ENCODE results near the gene APOL6. TPM values are rescaled to one million over a fixed set of nuclear protein-coding genes. Genes with fewer than 3 reads are reported as not detected.
"Not testable (repeated sequence)": the region's sequence is repeated elsewhere in the genome, so short reads cannot be mapped to it uniquely, and the experiment has no call there.

APOL6 gene
- total RNA-seq, 4 donors from 2014 or later, result 5.3 to 19.8 (median 13.0) TPM

DNA sequence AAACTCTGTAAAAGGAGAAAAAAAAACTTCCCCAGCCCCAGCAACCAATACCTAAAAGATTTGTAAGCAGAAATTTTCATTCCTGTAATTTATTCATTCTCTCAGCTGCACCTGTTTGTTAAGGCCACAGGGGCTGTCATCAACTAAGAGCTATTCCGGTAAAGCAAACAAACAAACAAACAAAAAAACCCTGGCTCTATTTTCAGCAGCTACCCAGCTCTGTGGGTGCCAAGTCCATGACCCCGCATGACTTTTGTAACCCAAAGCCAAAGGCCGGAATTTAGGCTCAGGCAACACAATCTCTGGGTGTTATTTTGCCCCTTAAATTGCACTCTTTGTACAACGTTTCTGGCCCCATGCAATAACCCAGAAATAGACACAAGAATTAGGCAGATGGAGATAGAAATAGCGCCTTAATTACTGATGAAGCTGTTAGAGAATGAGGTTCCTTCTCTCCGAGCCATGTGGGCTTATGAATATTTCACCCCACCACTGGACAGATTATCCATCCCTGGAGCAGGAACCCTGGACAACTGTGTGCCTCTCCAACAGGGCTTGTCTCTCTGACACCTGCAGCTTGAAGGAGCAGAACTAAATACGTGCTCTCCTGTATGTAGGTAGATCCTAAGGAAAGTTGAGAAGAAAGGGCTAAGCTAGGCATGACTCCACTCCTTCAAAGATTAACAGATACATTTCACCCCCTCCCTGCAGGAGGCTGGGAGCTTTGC, 29.4 kb downstream of the APOL6 start:
- Histone ChIP-seq H3K9me3 (no peaks in the 10 kb centered on the region), H3K36me3 (no peaks in the 10 kb centered on the region), H3K27ac (no peak overlapping the region), H3K4me3 (no peak overlapping the region), H3K27me3 (no peaks in the 10 kb centered on the region), H3K4me1 (no peaks in the 10 kb centered on the region)
- intact Hi-C loops (cut with DNase I; ENCODE audit: low total_unique reads), result no loop called here
- no peak for DNase-seq
- TF ChIP-seq, protein P1, sequence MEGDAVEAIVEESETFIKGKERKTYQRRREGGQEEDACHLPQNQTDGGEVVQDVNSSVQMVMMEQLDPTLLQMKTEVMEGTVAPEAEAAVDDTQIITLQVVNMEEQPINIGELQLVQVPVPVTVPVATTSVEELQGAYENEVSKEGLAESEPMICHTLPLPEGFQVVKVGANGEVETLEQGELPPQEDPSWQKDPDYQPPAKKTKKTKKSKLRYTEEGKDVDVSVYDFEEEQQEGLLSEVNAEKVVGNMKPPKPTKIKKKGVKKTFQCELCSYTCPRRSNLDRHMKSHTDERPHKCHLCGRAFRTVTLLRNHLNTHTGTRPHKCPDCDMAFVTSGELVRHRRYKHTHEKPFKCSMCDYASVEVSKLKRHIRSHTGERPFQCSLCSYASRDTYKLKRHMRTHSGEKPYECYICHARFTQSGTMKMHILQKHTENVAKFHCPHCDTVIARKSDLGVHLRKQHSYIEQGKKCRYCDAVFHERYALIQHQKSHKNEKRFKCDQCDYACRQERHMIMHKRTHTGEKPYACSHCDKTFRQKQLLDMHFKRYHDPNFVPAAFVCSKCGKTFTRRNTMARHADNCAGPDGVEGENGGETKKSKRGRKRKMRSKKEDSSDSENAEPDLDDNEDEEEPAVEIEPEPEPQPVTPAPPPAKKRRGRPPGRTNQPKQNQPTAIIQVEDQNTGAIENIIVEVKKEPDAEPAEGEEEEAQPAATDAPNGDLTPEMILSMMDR (IDR thresholded peaks at IDR 0.05), result no peak
- TF ChIP-seq POLR2A (IDR thresholded peaks at IDR 0.05), result no peak

DNA sequence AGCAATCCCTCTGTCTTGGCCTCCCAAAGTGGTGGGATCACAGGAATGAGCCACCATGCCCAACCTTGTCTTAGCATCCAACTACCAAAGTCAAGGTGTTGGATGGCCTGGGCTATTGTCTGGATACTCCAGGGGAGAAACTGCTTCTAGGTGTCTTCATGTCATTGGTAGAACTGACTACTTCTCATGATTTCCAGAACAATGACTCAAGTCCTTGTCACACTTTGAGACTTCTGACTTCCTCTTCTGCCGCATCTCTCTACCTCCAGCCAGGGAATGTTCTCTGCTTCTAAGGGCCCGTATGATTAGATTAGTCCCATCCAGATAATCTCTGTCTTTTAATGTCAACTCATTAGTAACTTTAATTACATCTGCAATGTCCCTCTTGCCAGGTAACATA, 30.6 kb downstream of the APOL6 start:
- H3K27me3 ChIP-seq, result no peaks in the 10 kb centered on the region
- H3K4me3 ChIP-seq, result no peak overlapping the region
- intact Hi-C loops (cut with DNase I; ENCODE audit: low total_unique reads), result no loop called here
- TF ChIP-seq, protein P1 (IDR thresholded peaks at IDR 0.05), result no peak
- TF ChIP-seq POLR2A (IDR thresholded peaks at IDR 0.05), result no peak
- DNase-seq, result no peak
- H3K36me3 ChIP-seq, result no peaks in the 10 kb centered on the region
- no peaks in the 10 kb centered on the region for H3K4me1 ChIP-seq
- H3K9me3 ChIP-seq, result no peaks in the 10 kb centered on the region
- no peak overlapping the region for H3K27ac ChIP-seq

DNA sequence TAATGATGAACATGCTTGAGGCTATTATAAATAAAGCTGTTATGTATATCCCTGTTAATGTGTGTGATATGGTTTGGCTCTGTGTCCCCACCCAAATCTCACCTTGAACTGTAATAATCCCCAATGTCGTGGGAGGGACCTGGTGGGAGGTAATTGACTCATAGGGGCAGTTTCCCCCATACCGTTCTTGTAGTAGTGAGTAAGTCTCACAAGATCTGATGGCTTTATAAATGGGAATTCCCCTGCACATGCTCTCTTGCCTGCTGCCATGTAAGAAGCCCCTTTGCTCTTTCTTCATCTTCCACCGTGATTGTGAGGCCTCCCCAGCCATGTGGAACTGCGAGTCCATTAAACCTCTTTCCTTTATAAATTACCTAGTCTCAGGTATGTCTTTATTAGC, 31.2 kb downstream of the APOL6 start:
- H3K36me3 ChIP-seq; H3K9me3 ChIP-seq; H3K27me3 ChIP-seq; H3K4me3 ChIP-seq; H3K4me1 ChIP-seq; H3K27ac ChIP-seq; intact Hi-C loops (cut with DNase I; ENCODE audit: low total_unique reads); DNase-seq: not testable (repeated sequence)

DNA sequence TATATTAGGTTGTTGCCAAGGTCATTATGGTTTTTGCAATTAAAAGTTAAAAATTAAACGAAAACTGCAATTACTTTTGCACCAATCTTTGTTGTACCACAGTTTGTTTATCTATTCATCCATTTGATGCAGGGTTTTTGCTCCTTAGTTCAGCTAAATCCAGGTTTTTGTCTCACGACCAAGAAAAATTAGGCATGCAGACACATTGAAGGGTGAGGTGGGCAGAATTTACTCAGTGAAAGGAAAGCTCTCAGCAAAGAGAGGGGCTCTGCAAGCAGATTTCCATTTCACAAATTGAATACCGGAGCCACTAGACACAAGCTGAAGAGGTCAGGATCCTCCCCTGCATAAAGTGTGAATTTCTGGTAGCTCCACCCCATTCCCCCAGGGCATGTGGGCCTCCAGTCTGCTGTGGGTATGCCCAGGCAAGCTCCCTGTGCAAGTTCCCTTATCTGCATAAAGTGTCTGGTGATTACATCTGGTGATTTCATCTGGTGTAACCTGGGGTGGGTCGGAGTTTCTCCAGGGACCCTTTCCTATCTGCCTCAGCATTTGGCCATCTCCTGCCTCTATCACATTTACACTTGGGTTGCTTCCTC, 33.3 kb downstream of the APOL6 start:
- DNase-seq, result no peak
- Histone ChIP-seq H3K36me3 (no peaks in the 10 kb centered on the region), H3K27me3 (no peaks in the 10 kb centered on the region), H3K27ac (no peak overlapping the region), H3K9me3 (no peaks in the 10 kb centered on the region), H3K4me3 (no peak overlapping the region), H3K4me1 (no peaks in the 10 kb centered on the region)
- intact Hi-C loops (cut with DNase I; ENCODE audit: low total_unique reads), result no loop called here
- no peak for TF ChIP-seq POLR2A (IDR thresholded peaks at IDR 0.05)
- TF ChIP-seq, protein P1 (IDR thresholded peaks at IDR 0.05), result no peak

DNA sequence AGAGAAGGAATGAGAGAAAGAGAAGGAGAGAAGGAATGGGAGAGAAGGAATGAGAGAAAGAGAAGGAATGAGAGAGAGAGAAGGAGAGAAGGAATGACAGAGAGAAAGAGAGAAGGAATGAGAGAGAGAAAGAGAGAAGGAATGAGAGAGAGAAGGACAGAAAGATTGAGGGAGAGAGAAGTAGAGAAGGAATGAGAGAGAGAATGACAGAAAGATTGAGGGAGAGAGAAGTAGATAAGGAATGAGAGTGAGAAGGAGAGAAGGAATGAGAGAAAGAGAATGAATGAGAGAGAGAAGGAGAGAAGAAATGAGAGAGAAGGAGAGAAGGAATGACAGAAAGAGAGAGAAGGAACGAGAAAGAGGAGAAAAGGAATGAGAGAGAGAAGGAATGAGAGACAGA, 35.3 kb downstream of the APOL6 start:
- Histone ChIP-seq H3K27me3 (no peaks in the 10 kb centered on the region), H3K27ac (no peak overlapping the region), H3K36me3 (no peaks in the 10 kb centered on the region), H3K9me3 (no peaks in the 10 kb centered on the region), H3K4me3 (no peak overlapping the region), H3K4me1 (no peaks in the 10 kb centered on the region)
- no peak for DNase-seq
- TF ChIP-seq, protein P1 (IDR thresholded peaks at IDR 0.05), result no peak
- TF ChIP-seq POLR2A (IDR thresholded peaks at IDR 0.05), result no peak
- intact Hi-C loops (cut with DNase I; ENCODE audit: low total_unique reads), result no loop called here

Data from uterus (tissue), 4 donors.